ENCODE data around the gene HES7. TPM values are rescaled to one million over a fixed set of nuclear protein-coding genes. Genes with fewer than 3 reads are reported as not detected.
"Not testable (repeated sequence)": the region's sequence is repeated elsewhere in the genome, so short reads cannot be mapped to it uniquely, and the experiment has no call there.

HES7 gene
- total RNA-seq, result not detected
- long read RNA-seq, result 0 reads

DNA sequence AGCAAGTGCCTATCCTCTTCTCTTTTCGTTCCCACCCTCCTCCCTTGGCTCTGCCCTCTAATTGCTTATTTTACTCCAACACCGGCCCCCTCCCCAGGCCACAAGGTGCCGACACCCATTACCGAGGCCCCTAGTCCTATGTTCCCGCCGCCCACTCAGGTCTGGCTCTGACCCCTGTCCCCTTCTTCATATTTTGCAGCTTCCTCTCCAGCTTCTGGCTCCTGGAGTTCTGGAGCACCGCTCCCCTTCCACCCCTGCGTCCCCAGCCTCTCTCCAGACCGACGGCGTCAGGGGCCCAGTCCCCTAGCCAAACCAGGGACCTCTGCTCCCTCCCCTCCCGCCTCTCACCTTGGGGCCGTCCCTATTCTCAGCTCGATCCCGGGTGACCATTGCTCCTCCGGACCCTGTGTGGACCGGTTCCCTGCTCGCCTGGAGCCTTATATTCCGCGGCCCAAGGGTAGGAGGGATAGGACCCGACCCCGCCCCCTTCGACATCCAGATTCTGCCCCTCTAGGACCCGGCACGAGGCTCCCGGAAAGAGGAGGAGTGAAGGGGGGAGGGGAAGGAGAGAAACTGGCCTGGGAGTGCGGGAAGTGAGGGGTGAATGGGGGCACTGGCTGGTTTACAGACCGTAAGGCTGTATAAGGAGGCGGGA is at the start of gene HES7:
TSS of gene HES7 (minus strand) at position 412 of the 655 bp plus-strand sequence. CDS start at position 390, 22 bp downstream.
- DNase-seq (ENCODE audit: low spot score), result no peak

DNA sequence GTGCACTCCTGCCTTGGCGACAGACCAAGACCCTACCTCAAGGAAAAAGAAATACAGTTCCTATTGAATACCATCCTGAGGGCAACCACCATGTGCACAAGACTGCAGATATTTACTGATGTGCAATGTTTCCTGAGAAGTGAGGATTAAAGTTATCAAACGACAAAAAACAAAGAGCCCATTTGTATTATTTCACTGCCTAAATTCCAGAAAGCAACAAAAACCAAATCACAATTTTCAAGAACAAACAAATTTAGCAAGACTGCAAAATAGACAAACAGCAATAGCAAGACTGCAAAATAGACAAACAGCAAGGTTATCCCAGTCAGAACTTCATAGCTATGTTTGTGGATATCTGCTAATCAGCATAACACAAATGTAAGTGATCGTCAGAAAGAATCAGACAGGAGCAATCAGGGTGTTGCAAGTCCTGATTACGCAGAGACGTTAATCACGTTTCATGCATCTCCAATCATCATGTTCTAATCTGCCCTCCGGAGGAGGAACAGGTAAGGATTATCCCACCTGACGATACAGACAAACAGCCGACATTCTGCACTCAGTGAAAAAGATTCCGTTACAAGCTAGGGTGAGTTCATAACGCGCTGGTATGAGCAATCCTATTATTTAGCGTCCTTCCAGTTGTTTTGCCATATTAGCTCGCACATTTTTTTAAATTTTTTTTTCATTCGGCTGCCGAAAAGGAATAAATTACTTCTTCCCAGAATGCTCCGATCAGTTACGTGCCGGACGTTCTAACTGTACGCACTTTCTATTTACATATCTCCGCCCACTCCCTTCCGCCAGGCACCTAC is 49.4 kb upstream of the HES7 start:
- no peak for DNase-seq (ENCODE audit: low spot score)

DNA sequence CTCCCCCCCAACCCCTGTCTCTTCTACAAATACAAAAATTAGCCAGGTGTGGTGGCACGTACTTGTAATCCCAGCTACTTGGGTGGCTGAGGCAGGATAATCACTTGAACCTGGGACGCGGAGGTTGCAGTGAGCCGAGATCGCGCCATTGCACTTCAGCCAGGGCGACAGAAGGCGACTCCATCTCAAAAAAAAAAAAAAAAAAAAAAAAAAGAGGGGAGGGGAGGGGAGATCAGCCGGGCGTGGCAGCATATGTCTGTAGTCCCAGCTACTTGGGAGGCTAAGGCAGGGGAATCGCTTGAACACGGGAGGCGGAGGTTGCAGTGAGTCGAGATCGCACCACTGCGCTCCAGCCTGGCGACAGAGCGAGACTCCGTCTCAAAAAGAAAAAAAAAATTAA is 46.3 kb upstream of the HES7 start:
- DNase-seq (ENCODE audit: low spot score), result not testable (repeated sequence)

DNA sequence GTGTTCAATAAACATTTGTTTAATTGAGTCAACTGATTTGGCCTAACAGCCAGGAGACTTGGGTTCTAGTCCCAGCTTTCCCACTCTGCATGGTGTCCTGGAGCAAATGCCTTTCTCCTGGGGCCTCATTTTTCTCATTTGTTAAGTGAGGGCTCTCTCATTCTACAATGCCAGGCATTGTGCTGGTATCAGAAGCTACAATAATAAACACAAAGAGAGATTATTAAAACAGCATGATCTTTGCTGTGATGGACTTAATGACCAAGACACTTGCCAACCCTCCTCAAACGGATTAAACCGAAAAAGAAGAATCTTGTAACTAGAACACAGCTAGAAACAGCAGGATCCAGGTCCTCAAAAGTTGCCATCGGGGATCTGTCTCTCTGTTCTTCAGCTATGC is 43.6 kb upstream of the HES7 start:
- DNase-seq (ENCODE audit: low spot score), result no peak

DNA sequence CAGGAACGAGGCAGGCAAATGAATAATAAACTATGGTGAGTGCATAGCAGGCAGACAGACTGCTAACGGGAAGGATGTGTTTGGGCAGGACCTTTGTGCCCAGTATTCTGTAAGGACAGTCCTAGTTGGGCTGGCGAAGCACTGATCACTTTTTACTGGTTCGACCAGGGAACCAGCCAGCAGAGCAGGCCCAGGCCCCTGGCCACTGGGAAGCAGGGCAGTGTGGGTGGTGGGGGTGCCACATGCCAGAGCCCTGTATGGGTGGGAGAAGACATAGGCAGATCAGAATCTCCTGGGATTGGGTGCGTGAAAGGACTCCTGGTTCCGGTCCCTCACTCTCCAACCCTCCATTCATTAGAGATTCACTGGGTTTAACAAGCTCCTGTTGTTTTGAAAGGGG is 42.8 kb upstream of the HES7 start:
- no peak for DNase-seq (ENCODE audit: low spot score)

DNA sequence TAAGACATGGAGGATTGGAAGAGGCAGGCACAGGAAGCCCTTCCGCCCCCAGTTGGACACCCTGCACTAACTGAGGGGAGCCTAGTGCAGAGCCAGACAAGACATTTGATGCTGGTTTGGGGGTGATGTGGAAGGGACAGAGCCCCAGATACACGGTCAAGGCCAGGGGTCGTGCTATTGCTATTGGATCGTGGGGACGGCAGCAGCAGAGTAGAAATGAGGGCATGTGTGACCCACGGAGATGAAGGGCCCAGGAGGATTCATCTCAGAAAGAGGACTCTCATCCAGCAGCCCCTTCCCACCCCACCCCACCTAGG is 40.9 kb upstream of the HES7 start:
- DNase-seq (ENCODE audit: low spot score), result no peak

DNA sequence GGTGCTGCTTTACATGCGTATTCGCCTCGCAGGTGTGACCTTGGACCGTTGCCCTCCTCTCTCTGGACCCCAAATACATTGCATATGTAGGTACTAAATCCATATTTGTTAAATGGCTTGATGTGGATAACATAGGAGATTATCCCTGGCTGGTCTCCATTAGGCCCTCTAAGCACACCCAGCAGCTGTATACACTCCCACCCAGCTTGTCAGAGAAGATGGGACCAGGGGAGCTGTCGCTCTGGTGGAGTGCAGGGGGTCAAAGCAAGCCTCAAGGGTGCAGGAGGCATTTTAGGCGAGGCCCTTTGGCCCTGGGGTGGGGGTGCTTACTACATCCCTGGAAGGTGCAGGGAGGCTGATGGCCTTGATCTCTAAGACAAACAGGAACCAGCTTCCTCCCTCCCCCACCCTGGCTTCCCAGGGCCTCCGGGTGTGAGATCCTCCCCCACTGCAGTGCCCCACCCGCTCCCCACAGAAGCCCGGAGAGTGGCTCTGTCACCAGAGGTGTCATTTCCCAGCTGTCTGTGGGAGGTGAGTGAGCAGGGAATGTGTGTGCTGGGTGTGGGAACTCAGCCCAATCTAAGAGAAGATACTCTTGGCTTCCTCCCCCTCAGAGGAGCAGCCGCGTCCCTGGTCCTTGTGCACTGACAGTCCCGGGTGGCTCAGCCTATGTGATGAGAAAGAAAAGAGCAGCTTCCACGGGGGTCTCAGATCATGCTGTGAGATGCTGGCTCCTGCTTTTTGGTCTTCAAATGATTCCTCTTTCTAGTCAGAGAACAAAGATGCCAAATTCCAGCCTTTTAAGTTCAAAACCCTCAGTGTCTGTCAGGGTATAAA is 40.3 kb upstream of the HES7 start:
- DNase-seq (ENCODE audit: low spot score), result no peak

DNA sequence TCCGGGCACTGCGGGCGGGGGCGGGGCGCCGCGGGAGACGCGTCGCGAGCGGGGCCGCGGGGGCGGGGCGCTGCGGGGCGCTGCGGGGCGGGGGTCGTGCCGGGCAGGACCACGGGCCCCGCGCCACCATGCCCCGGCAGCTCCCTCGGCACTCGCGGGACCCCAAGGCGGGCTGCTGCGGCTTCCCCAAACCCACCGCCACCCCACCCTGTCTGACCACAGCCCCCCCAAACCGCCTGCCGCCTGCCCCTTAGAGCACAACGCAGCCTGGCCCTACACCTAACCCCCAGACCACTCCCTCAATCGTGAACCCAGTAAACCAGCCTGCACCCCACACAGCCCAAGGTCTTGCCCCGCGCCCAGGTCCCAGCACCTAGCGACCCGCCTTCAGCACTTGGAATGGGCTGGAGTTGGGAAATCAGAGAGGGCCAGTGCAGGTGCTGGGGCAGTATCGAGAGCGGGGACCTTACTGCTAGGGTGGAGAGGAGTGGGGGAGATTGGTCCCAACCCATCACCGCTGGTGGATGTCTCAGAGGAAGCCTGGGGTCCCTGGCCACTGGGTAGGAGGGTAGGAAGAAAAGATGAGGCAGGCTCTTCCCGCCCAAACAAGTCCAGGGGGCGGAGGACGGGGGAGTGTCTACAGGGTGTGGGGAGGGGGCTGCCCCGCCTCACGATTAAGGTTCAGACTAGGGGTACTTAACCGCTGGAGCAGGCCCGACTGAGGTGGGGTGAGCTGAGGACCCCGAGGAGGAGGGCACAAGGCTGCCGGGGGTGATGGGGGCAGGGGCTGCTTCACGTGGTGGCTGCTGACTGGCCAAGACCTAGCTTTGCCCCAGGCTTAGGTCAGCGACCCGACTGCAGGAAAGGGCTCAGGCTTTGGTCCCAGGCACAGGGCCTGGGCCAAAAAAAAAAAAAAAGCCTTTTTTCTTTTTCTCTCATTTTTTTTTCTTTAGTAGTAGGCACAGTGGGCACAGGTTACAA is 39.4 kb upstream of the HES7 start:
- DNase-seq (ENCODE audit: low spot score), result no peak

DNA sequence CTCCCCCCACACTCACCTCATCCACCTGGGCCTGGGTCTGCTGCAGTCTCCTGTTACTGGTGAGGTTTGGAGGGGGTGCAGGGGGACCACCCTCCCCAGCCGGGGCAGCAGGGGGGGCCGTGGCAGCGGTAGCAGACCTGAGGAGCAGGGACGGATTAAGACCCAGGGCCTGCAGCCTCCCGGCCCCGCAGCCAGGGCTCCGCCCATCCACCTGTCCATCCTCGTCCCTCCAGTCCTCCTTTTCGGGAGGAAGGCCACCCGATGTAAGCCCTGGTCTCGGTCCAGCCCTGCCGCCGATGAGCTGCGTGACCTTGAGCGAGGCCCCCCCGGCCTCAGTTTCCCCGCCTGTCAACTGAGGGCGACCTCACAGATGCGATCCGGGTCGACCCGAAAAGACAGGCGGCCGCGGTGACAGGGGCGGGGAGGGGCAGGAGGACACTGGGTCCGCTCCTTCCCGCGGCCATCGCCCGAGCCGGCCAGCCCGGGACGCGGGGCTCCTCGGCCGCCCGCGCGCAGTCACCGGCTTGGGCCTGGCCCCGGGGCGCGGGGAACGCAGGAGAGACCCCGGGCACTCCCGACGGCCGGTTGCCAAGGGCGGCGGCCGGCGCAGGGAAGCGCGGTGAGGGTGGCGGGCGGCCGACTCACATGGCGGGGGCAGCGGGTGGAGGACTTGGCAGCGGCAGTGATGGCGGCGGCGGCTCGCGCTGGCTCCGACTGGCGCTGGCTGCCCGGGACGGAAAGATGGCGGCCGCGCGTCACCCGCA is 38.5 kb upstream of the HES7 start, which contains the start of gene VAMP2:
TSS of gene VAMP2 (minus strand) at position 716 of the 764 bp plus-strand sequence. CDS start at position 647, 69 bp downstream.
- peak; percentile 96 for DNase-seq (ENCODE audit: low spot score)

DNA sequence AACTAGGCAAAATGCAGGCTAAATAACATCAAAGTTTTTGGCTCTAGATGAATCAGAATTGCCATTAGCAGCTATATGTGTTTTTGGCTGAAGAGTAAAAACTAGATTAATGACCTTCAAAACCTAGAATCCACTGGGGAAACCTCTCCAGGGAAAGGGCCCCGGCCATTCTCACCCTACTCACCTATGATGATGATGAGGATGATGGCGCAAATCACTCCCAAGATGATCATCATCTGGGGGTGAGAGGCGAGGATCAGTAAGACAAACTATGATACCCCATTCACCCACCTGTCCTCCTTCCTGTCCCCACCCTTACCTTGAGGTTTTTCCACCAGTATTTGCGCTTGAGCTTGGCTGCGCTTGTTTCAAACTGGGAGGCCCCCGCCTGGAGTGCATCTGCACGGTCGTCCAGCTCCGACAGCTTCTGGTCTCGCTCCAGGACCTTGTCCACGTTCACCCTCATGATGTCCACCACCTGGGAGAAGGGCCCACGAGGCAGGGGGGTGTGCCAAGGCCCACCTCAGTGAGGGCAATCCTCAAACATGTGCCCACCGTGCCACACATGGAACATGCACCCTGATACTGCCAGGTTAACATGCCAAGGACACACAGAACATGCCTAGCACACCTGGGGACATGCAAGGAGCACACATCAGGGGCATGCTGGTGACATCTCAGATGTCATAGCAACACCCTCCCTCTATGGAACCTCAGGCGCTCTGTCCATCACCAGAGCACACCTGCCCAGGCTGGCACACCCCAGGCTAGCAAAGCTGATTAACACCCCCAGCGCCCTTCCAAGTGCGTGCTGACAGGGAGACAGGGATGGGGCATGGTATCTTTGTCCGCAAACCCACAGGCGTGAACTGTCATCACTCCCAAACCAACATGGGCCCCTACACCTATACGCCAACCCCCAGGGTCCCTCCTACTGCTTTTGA is 37.7 kb upstream of the HES7 start:
- no peak for DNase-seq (ENCODE audit: low spot score)

DNA sequence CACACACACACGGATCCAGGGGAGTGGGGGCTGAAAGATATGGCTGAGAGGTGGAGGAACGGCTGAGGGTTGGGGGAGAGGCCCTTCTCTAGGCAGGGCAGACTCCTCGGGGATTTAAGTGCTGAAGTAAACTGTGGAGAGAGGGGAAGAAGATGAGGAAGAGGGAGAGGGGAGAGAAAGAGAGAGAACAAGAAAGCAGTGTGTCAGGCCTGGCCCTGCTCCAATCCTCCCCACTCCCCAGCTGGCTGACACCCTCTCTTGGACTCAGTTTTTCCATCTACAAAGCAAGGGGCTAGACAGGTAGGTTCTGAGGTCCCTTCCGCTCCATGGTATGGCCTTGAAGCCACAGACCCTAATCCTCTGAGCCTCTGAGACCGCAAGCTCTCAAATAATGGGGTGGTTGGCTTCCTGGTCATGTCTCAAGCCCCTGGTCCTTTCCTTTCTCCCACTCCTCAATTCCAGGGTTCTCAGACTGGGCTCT is 36.9 kb upstream of the HES7 start:
- DNase-seq (ENCODE audit: low spot score), result no peak

DNA sequence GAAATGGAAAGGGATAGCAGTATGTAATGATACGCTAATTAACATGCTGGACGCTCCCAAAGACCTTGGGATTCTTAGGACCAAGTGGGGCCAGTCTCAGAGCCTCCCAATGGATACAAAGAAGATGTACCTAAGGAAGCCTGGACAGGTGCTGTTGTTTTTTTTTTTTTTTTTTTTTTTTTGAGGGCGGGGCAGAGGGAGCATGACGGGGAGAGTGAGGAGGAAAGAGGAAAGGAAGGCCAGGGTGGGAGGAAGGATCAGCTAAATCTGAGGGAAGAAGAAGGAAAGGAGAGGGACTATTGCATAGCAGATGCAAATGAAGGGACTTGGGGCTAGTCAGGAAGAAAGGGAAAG is 36.3 kb upstream of the HES7 start:
- DNase-seq (ENCODE audit: low spot score), result no peak

DNA sequence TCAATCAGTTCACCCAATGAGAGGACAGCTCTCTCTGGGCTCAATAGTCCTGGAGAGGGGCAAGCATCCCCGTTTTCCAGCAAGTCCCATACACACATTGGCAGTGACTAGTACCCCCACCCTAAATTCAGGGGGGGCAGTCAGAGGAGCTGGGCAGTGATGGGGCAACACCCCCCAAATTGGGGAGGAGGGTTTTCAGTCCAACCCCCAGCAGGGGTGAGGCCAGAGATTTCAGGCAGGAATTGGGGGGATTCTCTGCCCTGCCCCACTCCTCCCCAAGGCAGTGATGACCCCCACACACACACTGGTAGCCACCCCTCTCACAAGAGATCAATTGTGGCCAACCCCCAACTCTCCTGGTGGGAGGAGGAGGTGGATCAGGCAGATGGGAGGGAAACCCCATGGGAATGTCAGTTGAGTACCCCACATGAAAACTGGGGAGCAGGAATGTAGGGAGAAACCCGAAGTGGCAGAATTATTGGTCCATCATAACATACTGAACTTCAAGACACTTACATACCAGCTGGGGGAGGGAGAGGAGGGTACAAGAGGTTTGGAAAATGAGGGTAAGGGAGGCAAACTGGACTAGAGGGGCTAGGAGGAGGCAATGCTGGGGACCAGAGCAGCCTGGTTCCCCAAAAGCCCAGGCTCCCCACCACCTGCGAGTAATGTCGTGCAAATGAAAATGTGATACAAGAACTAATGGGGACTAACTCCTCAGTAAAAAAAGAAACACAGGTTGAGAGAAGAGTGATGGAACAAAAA is 35.7 kb upstream of the HES7 start:
- DNase-seq (ENCODE audit: low spot score), result no peak

DNA sequence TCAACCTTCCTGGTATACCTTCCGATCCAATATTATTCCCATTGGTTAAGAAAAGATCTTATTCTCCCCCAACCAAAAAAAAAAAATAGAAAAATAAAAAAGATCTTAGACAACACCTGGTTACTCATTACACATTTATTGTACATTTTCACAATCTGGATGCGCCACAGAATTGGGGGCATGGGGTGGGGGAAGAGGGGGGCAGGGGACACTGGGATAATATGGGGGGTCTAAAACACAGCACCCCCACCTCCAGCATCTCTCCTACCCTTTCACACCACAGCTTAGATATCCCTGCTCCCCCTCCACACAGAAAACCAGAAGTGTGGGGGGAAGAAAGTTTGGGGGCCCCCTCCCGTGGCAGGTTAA is 35.1 kb upstream of the HES7 start:
- no peak for DNase-seq (ENCODE audit: low spot score)

DNA sequence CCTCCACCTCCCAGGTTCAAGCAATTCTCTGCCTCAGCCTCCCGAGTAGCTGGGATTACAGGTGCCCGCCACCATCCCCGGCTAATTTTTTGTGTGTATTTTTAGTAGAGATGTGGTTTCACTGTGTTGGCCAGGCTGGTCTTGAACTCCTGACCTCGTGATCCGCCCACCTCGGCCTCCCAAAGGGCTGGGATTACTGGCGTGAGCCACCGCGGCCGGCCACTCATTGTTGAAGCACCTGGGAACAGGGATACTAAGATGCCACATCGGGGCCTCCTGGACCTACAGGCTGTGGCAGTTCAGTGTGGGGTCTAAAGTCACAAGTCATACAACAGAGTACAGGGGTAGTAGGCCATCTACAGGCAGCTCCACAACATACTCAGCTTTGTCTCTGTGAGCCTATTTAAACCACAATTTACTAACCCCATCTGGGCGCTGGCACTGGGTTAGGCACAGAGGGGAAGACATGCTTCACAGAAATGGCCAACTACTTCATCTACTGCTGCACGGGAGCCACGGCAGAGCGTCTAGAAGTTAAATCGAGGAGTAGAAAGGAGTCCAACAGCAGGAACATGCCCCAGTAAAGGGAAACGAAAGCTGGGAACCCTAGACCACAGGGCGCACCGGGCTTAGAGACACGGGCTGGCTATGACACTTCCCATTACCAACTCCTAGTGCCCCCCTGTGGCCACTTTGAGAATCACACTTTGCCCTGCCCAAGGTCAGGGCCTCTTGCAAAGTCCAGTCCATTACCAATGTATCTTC is 34.5 kb upstream of the HES7 start:
- DNase-seq (ENCODE audit: low spot score), result no peak

DNA sequence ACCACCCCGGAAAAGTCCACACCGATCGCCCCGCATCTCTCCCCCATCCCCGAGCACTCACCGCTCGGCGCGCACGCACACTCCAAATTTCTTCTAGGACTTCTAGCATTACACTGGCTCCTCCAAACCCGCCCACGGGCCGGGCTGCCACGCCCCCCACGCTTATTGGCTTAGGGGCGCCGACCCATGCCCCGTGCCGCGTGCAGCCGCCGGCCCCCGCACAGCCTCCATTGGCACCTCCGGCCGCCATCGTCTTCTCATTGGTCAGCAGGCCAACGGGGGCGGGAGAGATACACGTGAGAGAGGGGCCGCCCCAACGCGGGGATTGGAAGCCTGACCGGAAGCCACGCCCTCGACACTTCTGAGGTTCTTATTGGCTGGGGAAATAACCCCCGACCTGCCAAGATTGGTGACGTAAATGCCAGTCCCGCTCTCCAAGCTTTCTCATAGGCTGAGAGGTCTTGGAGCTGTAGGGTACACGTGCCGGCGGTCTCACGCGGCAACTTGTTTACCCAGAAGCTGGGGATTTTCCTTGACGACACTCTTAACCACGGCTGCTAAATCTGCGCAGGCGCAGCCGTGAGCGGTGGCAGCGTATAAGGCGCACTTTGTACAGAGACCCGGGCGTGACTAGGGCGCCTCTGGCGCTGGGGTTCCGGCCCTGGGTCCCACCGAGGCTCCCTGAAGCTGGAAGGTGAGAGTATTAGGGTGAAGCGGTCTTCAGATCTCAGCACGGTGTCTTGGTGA is 32.5 kb upstream of the HES7 start:
- peak; percentile 100 for DNase-seq (ENCODE audit: low spot score)

DNA sequence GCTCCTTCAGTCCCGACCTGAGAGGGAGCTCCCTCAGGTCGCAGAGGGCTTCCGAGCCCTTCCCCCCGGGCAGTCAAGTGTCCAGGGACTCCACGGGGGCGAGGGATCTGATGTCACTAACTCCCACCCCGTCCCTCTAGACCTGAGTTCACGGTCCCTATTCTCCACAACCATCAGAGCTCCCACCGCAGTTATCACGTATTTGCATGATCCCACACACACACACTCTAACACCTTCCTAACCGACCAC is 32.0 kb upstream of the HES7 start:
- no peak for DNase-seq (ENCODE audit: low spot score)

All from mesenteric fat pad (tissue), 1 donor.